ENCODE data around the gene CCDC97. TPM values are rescaled to one million over a fixed set of nuclear protein-coding genes. Genes with fewer than 3 reads are reported as not detected.

Gene CCDC97
- total RNA-seq, 2 donors from 2014 or later: 28.8 to 33.4 TPM

- no peak for ATAC-seq (replicated peaks in 1 of 2)
- H3K9me3 Mint-ChIP-seq: no peaks in the 10 kb centered on the region
- peaks cover 10 to 22% of the 10 kb centered on the region in 2 donors for H3K36me3 Mint-ChIP-seq (ENCODE audit: insufficient read depth in 2 of 2)
- H3K4me1 Mint-ChIP-seq (ENCODE audit: low read depth): peaks cover 64% of the 10 kb centered on the region
- H3K27ac Mint-ChIP-seq: peak overlapping the region; percentile 68
- no peaks in the 10 kb centered on the region for H3K27me3 Mint-ChIP-seq (ENCODE audit: low read depth)
- H3K4me3 Mint-ChIP-seq: peak overlapping the region; percentile 74 to 77
- peak in 1 of 2 donors; percentile 39 for DNase-seq
These were observed 16.2 kb downstream of the CCDC97 start for GRCh38 chr19:41325947-41326706.

- Mint-ChIP-seq H3K9me3 (no peaks in the 10 kb centered on the region), H3K27ac (peak overlapping the region; percentile 68), H3K36me3 (ENCODE audit: insufficient read depth in 2 of 2) (peaks cover 14 to 25% of the 10 kb centered on the region in 2 donors), H3K4me1 (ENCODE audit: low read depth) (peaks cover 72% of the 10 kb centered on the region), H3K4me3 (peak overlapping the region; percentile 74 to 77), H3K27me3 (ENCODE audit: low read depth) (no peaks in the 10 kb centered on the region)
- no peak for DNase-seq
- no peak for ATAC-seq (replicated peaks in 1 of 2)
These were observed 17.2 kb downstream of the CCDC97 start for GRCh38 chr19:41327076-41327575.

DNA sequence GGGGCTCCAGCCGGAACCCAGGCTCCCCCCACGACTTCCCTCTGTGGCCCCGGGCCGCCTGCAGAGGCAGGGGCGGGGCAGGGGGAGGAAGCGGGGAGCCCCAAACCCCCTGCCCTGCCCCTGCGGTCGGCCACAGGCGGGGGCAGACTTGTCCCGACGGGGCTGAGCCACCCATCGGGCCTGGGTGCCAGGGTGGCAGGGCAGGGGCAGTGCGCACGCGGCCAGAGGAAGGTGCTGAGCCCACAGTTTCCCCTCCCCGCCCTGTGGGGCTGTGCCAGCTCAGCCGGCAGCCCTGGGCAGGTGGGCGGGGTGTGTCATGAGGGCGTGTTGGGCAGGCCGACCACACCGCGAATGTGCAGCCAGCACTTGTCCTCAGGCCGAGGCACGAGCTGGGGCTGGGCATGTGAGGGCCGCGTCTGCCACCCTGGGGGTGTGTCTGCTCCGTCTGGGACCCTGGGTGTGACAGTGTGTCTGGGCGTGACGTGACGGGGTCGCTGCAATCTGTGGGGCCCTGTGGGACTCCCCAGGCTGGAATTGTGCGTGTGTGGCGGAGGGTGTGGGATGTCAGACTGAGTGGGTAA is 17.7 kb downstream of the CCDC97 start:
- Mint-ChIP-seq H3K27ac (peak overlapping the region; percentile 56), H3K36me3 (ENCODE audit: insufficient read depth in 2 of 2) (peaks cover 15 to 24% of the 10 kb centered on the region in 2 donors)

DNA sequence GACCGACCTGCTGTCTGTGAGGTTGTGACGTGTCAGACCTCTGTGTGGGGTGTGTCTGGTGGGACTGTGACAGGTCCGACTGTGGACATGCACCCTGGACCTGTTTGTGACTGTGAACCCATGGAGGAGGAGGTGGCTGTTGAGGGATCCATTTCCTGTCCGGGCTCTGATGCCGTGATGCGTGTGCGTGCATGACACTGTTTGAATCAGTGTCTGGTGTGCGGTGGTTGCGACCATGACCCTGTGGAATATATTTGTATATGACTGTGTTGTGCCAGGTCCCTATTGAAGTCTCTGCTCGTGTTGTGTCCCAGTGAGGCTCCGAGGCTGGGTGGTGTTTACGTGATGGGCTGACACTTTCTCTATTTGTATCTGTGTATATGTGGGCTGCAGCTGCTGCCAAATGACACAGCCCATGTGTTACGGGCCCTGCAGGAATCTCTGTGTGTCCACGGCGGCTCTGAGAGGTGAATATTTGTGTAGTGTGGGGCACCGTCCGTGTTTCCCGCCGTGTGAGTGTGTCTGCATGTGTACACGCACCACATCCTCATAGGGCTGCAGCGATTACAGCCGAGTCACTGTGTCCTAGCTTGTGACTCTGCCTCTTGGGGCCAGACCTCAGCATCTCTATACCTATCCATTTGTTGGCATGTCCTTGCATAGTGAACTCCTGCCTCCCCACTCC is 18.3 kb downstream of the CCDC97 start:
- Mint-ChIP-seq H3K4me3 (peak overlapping the region; percentile 81), H3K27ac (peak overlapping the region; percentile 56), H3K9me3 (no peaks in the 10 kb centered on the region), H3K27me3 (ENCODE audit: low read depth) (no peaks in the 10 kb centered on the region), H3K36me3 (ENCODE audit: insufficient read depth in 2 of 2) (peaks cover 15 to 23% of the 10 kb centered on the region in 2 donors), H3K4me1 (ENCODE audit: low read depth) (peaks cover 70% of the 10 kb centered on the region)
- peak; percentile 65 to 73 for ATAC-seq (replicated peaks in 1 of 2)
- DNase-seq: peak; percentile 67 to 78

More for the DNA sequence above, 17.7 kb downstream of the CCDC97 start:
- peak; percentile 93 to 95 for DNase-seq
- no peaks in the 10 kb centered on the region for H3K27me3 Mint-ChIP-seq (ENCODE audit: low read depth)
- ATAC-seq (replicated peaks in 1 of 2): peak; percentile 82 to 83
- H3K9me3 Mint-ChIP-seq: no peaks in the 10 kb centered on the region
- peaks cover 76% of the 10 kb centered on the region for H3K4me1 Mint-ChIP-seq (ENCODE audit: low read depth)
- H3K4me3 Mint-ChIP-seq: peak overlapping the region; percentile 81

DNA sequence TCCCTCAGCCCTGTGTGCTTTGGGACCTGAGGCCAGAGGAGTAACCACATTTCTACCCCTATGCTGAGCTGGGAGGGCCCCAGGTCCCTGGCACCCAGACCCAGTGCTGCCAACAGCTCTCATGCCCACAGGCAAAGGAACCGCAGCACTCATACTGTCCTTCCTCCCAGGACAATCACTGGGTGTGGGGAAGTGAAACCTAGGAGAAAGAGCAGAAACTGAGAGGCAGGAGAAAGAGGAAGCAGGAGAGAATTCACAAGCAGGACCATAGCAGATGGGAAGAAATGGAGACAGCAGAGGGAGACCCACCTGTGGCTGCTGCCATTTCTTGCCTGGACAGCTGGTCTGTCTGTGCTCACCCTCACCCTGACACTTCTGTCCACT is 18.9 kb downstream of the CCDC97 start:
- Mint-ChIP-seq H3K27ac (no peak overlapping the region), H3K9me3 (no peaks in the 10 kb centered on the region), H3K36me3 (ENCODE audit: insufficient read depth in 2 of 2) (peaks cover 15 to 23% of the 10 kb centered on the region in 2 donors), H3K27me3 (ENCODE audit: low read depth) (no peaks in the 10 kb centered on the region), H3K4me1 (ENCODE audit: low read depth) (peaks cover 68% of the 10 kb centered on the region), H3K4me3 (peak overlapping the region; percentile 81)
- ATAC-seq (replicated peaks in 1 of 2) (no peak), DNase-seq (no peak)

DNA sequence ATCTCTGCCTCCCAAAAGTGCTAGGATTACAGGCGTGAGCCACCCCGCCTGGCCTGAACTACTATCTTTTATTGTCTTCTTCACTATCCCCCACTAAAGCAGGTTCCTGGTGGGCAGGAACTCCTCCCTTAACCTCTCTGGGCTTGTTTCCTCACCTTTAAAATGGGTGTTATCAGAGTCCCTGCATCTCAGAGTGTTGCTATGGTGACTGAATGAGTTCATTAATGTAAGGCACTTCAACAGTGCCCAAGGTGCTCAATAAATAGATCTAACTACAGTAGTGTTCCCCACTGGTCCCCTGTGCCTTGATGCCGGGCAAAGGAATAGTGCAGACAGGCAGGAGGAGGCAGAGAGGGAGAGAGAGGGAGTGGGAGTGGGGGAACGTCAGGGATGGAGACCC is 20.5 kb downstream of the CCDC97 start:
- no peaks in the 10 kb centered on the region for H3K9me3 Mint-ChIP-seq
- peaks cover 62% of the 10 kb centered on the region for H3K4me1 Mint-ChIP-seq (ENCODE audit: low read depth)
- peak overlapping the region in 1 of 2 donors; percentile 25 for H3K4me3 Mint-ChIP-seq
- H3K36me3 Mint-ChIP-seq (ENCODE audit: insufficient read depth in 2 of 2): peaks cover 17 to 23% of the 10 kb centered on the region in 2 donors
- H3K27ac Mint-ChIP-seq: peak overlapping the region; percentile 17
- H3K27me3 Mint-ChIP-seq (ENCODE audit: low read depth): no peaks in the 10 kb centered on the region
- no peak for ATAC-seq (replicated peaks in 1 of 2)
- DNase-seq: no peak

DNA sequence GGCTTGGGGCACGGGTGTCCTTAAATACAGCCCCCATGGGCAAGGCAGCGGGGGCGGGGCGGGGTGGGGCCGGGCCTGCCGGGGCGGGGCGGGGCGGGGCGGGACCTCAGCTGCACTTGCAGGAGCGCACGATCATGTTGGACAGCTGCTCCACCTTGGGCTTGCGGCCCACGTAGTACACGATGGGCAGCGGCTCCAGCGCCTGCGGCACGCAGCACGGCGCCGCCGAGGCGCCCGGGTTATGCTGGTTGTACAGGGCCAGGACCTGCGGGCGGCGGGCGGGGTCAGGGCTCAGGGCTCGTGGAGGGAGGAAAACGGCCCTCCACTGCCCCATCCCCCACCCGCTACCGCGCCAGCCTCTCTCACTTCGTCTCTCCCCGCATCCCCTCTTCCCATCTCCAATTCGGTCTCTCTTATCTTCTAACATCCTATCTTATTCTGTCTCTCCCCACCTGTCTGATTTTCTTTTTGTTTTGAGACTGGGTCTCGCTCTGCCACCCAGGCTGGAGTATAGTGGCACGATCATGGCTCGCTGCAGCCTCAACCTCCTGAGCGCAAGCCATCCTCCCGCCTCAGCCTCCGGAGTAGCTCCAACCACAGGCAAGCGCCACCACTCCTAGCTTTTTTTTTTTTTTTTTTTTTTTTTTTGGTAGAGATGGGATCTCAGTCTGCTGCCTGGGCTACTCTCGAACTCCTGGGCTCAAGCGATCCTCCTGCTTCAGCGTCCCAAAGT is 21.1 kb downstream of the CCDC97 start:
- DNase-seq (no peak), ATAC-seq (replicated peaks in 1 of 2) (no peak)
- Mint-ChIP-seq H3K27me3 (ENCODE audit: low read depth) (no peaks in the 10 kb centered on the region), H3K36me3 (ENCODE audit: insufficient read depth in 2 of 2) (peaks cover 17 to 25% of the 10 kb centered on the region in 2 donors), H3K4me1 (ENCODE audit: low read depth) (peaks cover 61% of the 10 kb centered on the region), H3K27ac (no peak overlapping the region), H3K9me3 (no peaks in the 10 kb centered on the region), H3K4me3 (no peak overlapping the region)

DNA sequence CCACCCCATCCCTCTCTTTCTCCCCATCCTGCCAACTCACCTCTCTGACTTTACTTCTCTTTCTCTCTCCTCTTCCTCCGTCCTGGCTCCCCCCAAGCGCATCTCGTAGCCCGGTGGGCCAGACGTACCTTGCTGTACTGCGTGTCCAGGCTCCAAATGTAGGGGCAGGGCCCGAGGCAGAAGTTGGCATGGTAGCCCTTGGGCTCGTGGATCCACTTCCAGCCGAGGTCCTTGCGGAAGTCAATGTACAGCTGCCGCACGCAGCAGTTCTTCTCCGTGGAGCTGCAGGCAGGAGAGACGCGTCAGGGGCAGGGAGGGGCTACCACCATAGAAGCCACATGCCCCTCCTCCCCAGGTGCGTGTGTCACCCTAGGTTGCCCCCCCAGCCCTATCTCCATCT is 22.0 kb downstream of the CCDC97 start:
- H3K27ac Mint-ChIP-seq: no peak overlapping the region
- H3K4me3 Mint-ChIP-seq: no peak overlapping the region
- H3K4me1 Mint-ChIP-seq (ENCODE audit: low read depth): peaks cover 56% of the 10 kb centered on the region
- ATAC-seq (replicated peaks in 1 of 2) (no peak), DNase-seq (no peak)
- H3K27me3 Mint-ChIP-seq (ENCODE audit: low read depth): no peaks in the 10 kb centered on the region
- H3K9me3 Mint-ChIP-seq: no peaks in the 10 kb centered on the region
- H3K36me3 Mint-ChIP-seq (ENCODE audit: insufficient read depth in 2 of 2): peaks cover 13 to 22% of the 10 kb centered on the region in 2 donors

DNA sequence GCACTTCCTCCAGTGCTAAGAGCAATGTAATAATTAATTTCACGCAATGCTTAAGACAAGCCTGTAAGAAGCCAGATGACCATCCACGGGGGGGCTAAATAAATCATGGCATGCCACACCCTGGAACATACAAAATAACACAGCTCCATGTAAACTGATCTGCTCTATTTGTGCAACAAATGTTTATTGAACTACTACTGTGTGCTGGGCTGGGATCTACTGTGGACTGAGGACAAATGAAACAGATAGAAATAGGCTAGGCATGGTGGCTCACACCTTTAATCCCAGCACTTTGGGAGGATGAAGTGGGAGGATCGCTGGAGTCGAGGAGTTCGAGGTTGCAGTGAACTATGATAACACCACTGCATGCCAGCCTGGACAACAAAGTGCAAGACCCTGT is 22.5 kb downstream of the CCDC97 start:
- no peak for ATAC-seq (replicated peaks in 1 of 2)
- H3K9me3 Mint-ChIP-seq: no peaks in the 10 kb centered on the region
- no peak for DNase-seq
- H3K27me3 Mint-ChIP-seq (ENCODE audit: low read depth): no peaks in the 10 kb centered on the region
- H3K36me3 Mint-ChIP-seq (ENCODE audit: insufficient read depth in 2 of 2): peaks cover 13 to 22% of the 10 kb centered on the region in 2 donors
- H3K4me1 Mint-ChIP-seq (ENCODE audit: low read depth): peaks cover 55% of the 10 kb centered on the region
- no peak overlapping the region for H3K27ac Mint-ChIP-seq
- no peak overlapping the region for H3K4me3 Mint-ChIP-seq

- DNase-seq: no peak
- Mint-ChIP-seq H3K9me3 (no peaks in the 10 kb centered on the region), H3K27ac (peak overlapping the region; percentile 34), H3K36me3 (ENCODE audit: insufficient read depth in 2 of 2) (peaks cover 12 to 26% of the 10 kb centered on the region in 2 donors), H3K4me1 (ENCODE audit: low read depth) (peaks cover 42% of the 10 kb centered on the region), H3K4me3 (no peak overlapping the region), H3K27me3 (ENCODE audit: low read depth) (no peaks in the 10 kb centered on the region)
- ATAC-seq (replicated peaks in 1 of 2): no peak
These were observed 24.8 kb downstream of the CCDC97 start for GRCh38 chr19:41334793-41335192.

DNA sequence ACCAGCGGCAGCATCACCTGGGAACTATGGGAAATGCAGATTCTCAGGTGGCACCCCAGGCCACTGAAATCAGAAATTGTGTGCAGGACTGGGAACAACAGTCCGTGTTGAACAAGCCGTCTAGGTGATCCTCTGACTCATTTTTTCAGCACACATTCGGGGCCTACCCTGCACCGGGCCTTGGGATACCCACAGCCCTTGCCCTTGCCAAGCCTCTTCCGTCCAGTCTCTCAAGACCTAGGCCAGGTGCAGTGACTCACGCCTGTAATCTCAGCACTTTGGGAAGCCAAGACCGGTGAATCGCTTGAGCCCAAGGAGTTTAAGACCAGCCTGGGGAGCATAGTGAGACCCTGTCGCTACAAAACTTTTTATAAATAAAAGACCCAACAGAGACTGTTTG is 25.5 kb downstream of the CCDC97 start:
- Mint-ChIP-seq H3K9me3 (no peaks in the 10 kb centered on the region), H3K4me1 (ENCODE audit: low read depth) (peaks cover 39% of the 10 kb centered on the region), H3K4me3 (no peak overlapping the region), H3K36me3 (ENCODE audit: insufficient read depth in 2 of 2) (peaks cover 11 to 28% of the 10 kb centered on the region in 2 donors), H3K27ac (no peak overlapping the region), H3K27me3 (ENCODE audit: low read depth) (no peaks in the 10 kb centered on the region)
- ATAC-seq (replicated peaks in 1 of 2): no peak
- DNase-seq: no peak

DNA sequence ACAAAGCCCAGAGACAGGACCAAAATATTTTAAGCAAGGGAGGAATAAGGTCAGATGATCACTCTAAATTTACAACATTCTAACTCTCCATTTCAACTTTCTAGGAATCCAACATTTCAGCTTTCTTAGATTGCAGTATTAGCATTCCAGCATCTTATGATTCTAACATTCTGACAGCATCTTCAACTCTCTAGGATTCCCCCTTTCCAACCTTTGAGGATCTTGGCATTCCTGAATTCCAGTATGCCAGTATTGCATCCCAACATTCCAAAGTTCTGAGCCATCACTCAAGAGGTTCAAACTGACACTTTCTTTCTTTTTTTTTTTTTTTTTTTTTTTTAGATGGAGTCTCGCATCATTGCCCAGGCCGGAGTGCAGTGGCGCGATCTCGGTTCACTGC is 30.0 kb downstream of the CCDC97 start:
- H3K9me3 Mint-ChIP-seq: no peaks in the 10 kb centered on the region
- H3K4me1 Mint-ChIP-seq (ENCODE audit: low read depth): peaks cover 28% of the 10 kb centered on the region
- no peak overlapping the region for H3K4me3 Mint-ChIP-seq
- no peak for ATAC-seq (replicated peaks in 1 of 2)
- H3K27ac Mint-ChIP-seq: no peak overlapping the region
- DNase-seq: no peak
- H3K36me3 Mint-ChIP-seq (ENCODE audit: insufficient read depth in 2 of 2): peaks cover 5 to 31% of the 10 kb centered on the region in 2 donors
- no peaks in the 10 kb centered on the region for H3K27me3 Mint-ChIP-seq (ENCODE audit: low read depth)

All from activated T-cell treated with anti-CD3 and anti-CD28 coated beads, Interleukin-2, amount 50 U/mL, for 72 hours (primary cell).